HepG2 (cell line): ENCODE data around the gene IRF1. TPM values are rescaled to one million over a fixed set of nuclear protein-coding genes. Genes with fewer than 3 reads are reported as not detected.

Experiments
- AHDC1 ChIP-seq: sonication (generic); formaldehyde crosslinking; IDR thresholded peaks from 2 replicates; pipeline ENCODE4 v1.5.1; 2020; ENCODE audit warnings: mild to moderate bottlenecking, missing genetic modification reagents, borderline replicate concordance
- ATF2 ChIP-seq: sonication (generic); formaldehyde crosslinking; IDR thresholded peaks from 2 replicates; pipeline ENCODE4 v1.4.0; 2020; ENCODE audit warnings: missing genetic modification reagents
- CSRNP2 ChIP-seq: sonication (generic); formaldehyde crosslinking; conservative IDR thresholded peaks from 2 replicates; pipeline ENCODE4 v1.8.0; 2022; ENCODE audit warnings: low read depth, missing genetic modification reagents
- GATAD2A ChIP-seq: IDR thresholded peaks from 2 replicates; pipeline ENCODE4 v1.6.1; 2016
- KDM6A ChIP-seq: IDR thresholded peaks from 2 replicates; pipeline ENCODE4 v1.6.1; 2016; ENCODE audit warnings: low read depth
- LBX2 ChIP-seq: sonication (generic); formaldehyde crosslinking; IDR thresholded peaks from 2 replicates; pipeline ENCODE4 v1.5.0; 2020; ENCODE audit warnings: missing genetic modification reagents, mild to moderate bottlenecking, borderline replicate concordance
- PCBP2 ChIP-seq: fragments of 200-400 bp; formaldehyde crosslinking; optimal IDR thresholded peaks from 2 replicates; pipeline ENCODE3; 2018; ENCODE audit warnings: low read length, low read depth; ENCODE audit not compliant: poor library complexity, severe bottlenecking
- ZFX ChIP-seq: sonication (generic); formaldehyde crosslinking; IDR thresholded peaks from 2 replicates; pipeline ENCODE4 v1.4.0; 2020; ENCODE audit warnings: mild to moderate bottlenecking, low read depth, missing genetic modification reagents, moderate library complexity
- ZNF230 ChIP-seq: sonication (generic); formaldehyde crosslinking; IDR thresholded peaks from 2 replicates; pipeline ENCODE4 v1.4.0; 2020; ENCODE audit warnings: mild to moderate bottlenecking, missing genetic modification reagents
- ZNF276 ChIP-seq: sonication (generic); formaldehyde crosslinking; IDR thresholded peaks from 2 replicates; pipeline ENCODE4 v1.4.0; 2020; ENCODE audit warnings: mild to moderate bottlenecking, low read depth, missing genetic modification reagents
- ZNF292 ChIP-seq: sonication (generic); formaldehyde crosslinking; IDR thresholded peaks from 2 replicates; pipeline ENCODE4 v1.8.1; 2022; ENCODE audit warnings: mild to moderate bottlenecking, low read depth, missing genetic modification reagents, borderline replicate concordance
- ZXDC ChIP-seq: sonication (generic); formaldehyde crosslinking; IDR thresholded peaks from 2 replicates; pipeline ENCODE4 v1.5.0; 2020; ENCODE audit warnings: mild to moderate bottlenecking, missing genetic modification reagents
- polyA plus RNA-seq, 8 experiments: library from polyadenylated mRNA; depleted of rRNA in 3 of 8; stranded (reverse) in 7 of 8; unstranded in 1 of 8; fragments of >200 nt; fragmentation: Illumina TruSeq in 4 of 8; extraction: Trizol in 4 of 8; gene quantifications; 2 replicates each; pipeline versions ENCODE4 v1.2.1 to v1.2.3, GENCODE V29; 2011 to 2016; ENCODE audit warnings: low read depth in 4 of 8, missing spikeins in 1 of 8, mixed read lengths in 1 of 8; ENCODE audit not compliant: insufficient read depth in 1 of 8
- total RNA-seq, 5 experiments: library from RNA; depleted of rRNA; stranded (reverse); fragments of >200 nt; fragmentation: Illumina TruSeq; extraction: Trizol; gene quantifications; 2 replicates each; pipeline ENCODE4 v1.2.3, GENCODE V29; 2016; ENCODE audit warnings: low read depth in 1 of 5

IRF1 gene
- total and polyA plus RNA-seq, 2 of the 13 experiments (the other 11 are each of a cell fraction or from before 2014, with no cell fraction given) = 4.1 to 8.8 TPM

- TF ChIP-seq AHDC1 = no peak
- TF ChIP-seq ZFX (CRISPR knock-in tag) = peak; percentile 40
- TF ChIP-seq CSRNP2 = no peak
- no peak for TF ChIP-seq PCBP2
- TF ChIP-seq ZXDC (CRISPR knock-in tag) = no peak
- TF ChIP-seq KDM6A (CRISPR knock-in tag) = no peak
- peak; percentile 53; the same call in 1 of the 2 replicates for TF ChIP-seq ATF2 (CRISPR knock-in tag)
- peak; percentile 77; the same call in 1 of the 2 replicates for TF ChIP-seq ZNF292 (CRISPR knock-in tag)
- no peak for TF ChIP-seq GATAD2A (CRISPR knock-in tag)
- no peak for TF ChIP-seq LBX2 (CRISPR knock-in tag)
- no peak for TF ChIP-seq ZNF276
- no peak for TF ChIP-seq ZNF230 (CRISPR knock-in tag)
Measured at GRCh38 chr5:132466433-132467286, 23.9 kb downstream of the IRF1 start (continued).
